ENCODE data around the gene PPP1R3C. TPM values are rescaled to one million over a fixed set of nuclear protein-coding genes. Genes with fewer than 3 reads are reported as not detected.

Gene PPP1R3C
- total RNA-seq, 2 experiments from 2014 or later: 0.15 to 0.19 TPM

DNA sequence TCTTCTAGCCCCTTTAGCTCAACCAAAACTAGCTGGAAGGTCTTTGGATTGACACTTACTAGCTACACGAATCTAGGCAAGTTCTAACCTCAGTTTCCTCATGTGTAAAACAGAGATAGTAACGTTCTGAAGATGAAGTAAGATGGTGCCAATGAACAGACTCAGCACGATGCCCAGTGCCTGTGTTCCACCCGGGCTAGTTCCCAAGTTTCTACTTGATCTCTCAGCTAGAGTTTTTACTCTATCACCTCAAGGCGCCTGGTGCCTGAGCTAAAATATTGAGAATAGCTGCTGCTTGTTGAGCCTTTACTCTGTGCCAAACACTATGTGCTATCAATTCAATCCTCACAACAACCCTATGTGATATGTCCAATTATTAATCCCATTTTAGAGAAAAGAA, 1.4 kb upstream of the PPP1R3C start:
- POLR2A ChIA-PET: no interaction called here
- CTCF ChIA-PET: interaction anchor here (2.1 to 4.3 kb wide), 2 partner anchors 244 to 337 kb away, joined by 8 to 29 read pairs; no protein-coding TSS in a partner anchor

GRCh38 chr10:91630625-91631024, 2.2 kb downstream of the PPP1R3C start:
- ChIA-PET CTCF (no interaction called here), POLR2A (no interaction called here)

DNA sequence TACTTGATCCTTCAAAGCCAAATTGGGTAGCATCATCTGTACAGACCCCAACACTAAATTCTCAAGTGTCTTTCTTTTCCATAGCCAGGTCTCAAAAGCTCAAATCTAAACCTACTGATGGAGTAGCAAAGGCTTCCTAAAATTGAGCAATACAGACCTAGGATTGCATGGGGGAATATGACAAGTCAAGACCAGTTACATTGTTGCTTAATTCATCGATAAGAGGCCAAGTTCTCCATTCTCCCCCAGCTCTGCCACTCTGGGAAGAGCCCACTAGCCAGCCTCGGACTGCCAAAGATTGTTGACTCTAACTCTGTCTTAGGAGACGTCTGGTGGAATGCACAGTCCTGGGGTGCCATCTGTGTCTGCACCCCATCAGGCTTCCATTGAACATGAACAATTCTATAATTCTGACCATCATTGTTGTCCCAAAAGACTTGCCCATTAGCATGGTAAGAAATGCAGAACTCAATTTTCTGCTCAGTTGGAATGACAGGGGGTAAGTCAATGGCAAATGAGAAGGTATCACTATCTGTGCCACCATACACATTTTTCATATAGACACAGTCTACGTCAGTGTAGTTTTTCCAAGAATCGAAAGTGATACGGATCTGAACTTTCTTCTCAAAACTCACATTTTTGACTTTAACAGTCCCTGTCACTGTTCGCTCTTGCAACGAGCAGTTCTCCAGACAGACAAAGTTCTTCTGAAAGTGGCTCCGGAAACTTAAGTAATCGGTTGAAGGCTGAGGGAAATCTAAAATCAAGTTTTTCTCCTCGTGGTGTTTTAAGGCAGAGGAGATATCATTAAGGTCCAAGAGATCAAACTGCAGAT, 2.9 kb downstream of the PPP1R3C start:
- CTCF ChIA-PET: no interaction called here

DNA sequence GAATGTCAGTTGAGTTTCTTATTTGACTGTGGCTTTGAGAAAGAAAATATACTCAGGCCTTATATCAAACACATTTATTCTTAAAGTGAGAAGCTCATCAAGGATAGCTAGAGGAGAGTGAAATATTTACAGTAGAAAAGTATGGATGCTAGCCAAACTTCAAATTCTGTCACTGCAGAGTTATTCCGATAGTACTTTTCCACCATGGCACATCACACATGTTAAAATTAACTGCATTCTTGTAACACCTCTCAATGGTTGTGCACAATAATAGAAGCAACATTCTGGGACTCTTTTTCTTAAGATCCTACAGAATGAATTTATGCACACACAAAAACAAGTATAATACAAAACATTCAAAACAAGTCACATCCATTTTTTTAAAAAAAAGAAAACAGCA, 4.5 kb downstream of the PPP1R3C start:
- CTCF ChIA-PET: no interaction called here

More for the DNA sequence above, 2.9 kb downstream of the PPP1R3C start:
- POLR2A ChIA-PET: no interaction called here

DNA sequence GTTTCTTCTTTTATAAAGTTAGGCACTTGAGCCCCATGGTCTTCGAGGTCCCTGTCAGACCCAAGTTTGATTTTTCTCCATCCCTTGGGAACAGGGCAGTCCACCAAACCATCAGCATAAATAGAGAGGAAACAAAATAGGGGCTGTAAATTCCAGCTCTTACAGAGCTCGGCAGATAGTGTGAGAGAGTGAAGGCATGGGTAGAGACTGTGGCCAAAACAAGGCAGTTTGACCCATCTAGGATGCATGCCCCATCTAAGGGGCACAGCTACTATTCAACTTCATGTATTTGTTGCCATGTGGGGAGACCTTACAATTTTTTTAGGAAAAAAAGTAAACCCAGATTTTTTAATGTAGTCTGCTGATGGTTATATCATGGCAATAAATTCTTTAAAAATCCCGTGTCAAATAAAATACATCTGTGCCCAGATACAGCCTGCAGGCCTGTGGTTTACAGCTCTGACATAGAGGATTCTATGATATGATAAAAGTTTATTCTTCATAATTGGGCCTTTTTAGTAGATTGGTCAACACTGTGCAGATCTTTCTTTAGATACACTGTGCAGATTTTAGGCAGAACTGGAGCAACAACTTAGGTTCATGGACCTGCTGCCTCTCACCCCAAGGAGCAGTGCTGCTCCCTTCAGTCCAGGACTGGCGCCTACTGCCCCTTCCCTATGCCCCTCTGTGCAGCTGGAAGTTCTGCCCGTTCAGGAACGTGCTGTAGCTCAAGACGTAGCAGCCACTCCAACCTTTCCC, 5.3 kb downstream of the PPP1R3C start:
- ChIA-PET POLR2A (no interaction called here), CTCF (no interaction called here)

More for the DNA sequence above, 4.5 kb downstream of the PPP1R3C start:
- POLR2A ChIA-PET: no interaction called here

- POLR2A ChIA-PET: no interaction called here
These were observed 5.9 kb downstream of the PPP1R3C start for GRCh38 chr10:91626936-91627335.

GRCh38 chr10:91624633-91625032, 8.2 kb downstream of the PPP1R3C start:
- POLR2A ChIA-PET: no interaction called here
- CTCF ChIA-PET: no interaction called here

More at GRCh38 chr10:91626936-91627335, 5.9 kb downstream of the PPP1R3C start:
- CTCF ChIA-PET: no interaction called here

DNA sequence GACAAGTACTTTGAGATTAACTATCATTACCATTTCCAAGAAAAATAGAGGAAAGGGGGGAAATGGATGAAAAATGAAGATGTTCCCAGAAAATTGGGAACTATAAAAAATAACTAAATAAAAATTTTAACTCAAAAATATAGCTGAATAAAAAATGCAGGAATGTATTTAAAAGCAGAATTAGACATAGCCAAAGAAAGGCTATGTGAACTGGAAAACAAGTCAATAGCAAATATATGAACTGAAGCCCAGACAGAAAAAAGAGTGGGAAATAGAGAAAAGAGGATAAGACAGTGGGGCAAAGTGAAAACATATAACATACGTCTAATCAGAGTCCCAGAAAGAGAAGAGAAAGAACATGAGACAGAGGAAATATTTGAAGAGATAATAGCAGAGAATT, 10.3 kb downstream of the PPP1R3C start:
- POLR2A ChIA-PET: no interaction called here
- CTCF ChIA-PET: no interaction called here

GRCh38 chr10:91621483-91622113, 11.3 kb downstream of the PPP1R3C start:
- CTCF ChIA-PET: no interaction called here
- POLR2A ChIA-PET: no interaction called here

DNA sequence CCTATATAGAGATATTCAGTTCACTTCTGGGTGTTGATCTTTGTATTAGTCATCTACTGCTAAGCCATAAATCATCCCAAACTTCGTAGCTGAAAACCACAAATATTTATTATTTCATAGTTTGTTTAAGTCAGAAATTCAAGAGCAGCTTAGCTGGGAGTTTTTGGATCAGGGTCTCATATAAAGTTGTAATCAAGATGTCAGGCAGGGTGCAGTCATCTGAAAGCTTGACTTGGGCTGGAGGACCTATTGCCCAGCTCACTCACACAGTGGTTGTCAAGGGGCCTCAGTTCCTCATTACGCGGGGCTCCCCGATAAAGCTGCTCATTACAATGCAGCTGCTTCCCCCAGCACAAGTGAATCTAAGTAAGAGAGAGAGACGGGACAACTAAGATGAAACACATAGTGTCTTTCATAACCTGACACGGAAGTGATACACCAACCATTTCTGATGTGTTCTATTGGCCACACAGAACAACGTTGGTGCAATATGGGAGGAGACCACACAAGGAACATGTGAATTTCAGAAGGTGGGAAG, 15.7 kb downstream of the PPP1R3C start:
- CTCF ChIA-PET: no interaction called here
- POLR2A ChIA-PET: no interaction called here

DNA sequence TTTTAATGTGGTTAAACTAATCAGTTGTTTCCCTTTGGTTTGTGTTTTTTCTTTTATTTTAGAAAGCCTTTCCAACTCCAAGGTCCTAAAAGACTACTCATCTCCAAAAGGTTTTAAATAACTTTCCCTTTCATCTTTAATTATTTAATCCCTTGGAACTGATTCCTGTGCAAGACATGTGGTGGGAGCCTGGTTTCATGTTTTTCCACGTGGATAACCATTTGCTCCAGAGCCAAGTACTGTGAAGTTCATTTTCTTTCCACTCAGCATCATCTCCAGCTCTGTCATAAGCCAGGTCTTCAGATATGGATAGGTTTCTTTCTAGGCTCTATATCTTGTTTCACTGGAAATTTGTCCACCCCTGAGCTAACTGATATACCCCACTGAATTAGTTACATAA, 16.7 kb downstream of the PPP1R3C start:
- CTCF ChIA-PET: no interaction called here

DNA sequence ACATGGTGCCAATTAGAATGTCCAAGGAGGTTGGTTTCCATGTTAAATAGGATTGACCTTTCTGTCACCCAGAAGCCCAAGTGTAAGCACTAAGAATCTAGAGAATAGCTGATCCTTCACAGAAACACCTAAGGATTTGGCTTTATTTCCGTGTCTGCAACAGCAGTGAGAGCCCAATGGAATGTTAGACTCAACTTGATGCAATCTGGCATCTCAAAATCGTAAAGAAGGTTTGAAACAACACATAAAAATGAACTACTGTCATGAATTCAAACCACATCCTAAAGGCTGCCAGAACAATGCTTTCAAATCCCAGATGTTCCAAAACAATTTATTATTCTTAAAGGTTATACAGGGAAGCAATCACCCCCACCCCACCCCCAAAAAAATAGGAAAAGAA, 18.6 kb downstream of the PPP1R3C start:
- ChIA-PET CTCF (no interaction called here), POLR2A (no interaction called here)

More for the DNA sequence above, 16.7 kb downstream of the PPP1R3C start:
- POLR2A ChIA-PET: no interaction called here

DNA sequence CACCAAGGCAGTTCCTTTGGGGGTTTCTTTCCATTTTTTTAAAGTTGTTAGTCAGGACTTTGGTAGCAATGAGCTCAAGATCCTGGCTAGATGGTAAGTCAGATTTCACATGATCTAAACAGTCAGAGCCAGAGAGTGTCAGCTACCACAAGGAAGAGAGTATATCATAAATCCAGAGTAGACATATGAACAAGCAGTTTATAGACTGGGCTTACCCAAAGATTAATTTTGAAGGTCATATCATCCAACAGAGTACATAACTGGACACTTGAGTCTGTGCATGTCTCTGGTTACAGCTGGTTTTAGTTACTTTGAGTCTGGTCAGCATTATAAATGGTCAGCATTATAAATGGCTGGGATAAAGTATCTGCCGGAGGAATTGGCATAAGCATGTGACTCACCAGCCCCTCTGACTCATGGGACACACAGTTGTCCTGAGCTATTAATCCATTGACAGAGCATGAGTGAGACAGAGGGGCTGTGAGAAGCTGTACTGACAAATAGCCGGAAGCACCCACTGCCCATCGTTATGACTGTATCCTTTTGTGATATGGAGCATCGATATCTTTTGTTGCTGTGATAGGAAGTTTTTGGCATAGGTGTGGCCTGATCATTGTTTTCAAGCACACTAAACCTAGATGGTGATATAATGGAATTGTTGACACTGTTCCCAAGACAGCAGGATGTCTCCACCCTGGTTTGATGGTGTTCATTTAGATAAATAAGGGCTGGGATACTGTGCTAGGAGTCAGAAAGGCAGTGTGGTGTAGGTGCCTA, 19.3 kb downstream of the PPP1R3C start:
- POLR2A ChIA-PET: no interaction called here
- CTCF ChIA-PET: no interaction called here

DNA sequence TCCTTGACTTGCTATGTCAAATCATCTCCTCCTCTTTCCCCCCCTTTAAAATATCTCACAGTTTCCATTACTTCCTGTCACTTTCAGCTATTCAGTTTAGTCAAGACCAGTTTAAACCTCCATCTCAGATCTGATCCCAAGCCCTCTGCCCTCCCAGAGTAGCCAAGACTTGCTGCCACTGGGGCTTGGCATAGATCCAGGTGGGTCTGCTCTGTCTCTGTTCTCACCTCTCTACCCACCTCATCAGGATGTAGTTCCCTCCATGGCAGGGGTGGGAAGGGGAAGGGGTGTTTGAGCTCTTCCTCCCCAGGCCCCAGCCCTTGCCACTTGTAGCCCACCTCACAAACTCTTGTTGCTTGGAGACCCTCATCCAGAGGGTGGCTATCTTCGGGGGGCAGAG, 22.0 kb downstream of the PPP1R3C start:
- ChIA-PET CTCF (no interaction called here), POLR2A (no interaction called here)

GRCh38 chr10:91610444-91610843, 22.4 kb downstream of the PPP1R3C start:
- POLR2A ChIA-PET: no interaction called here
- CTCF ChIA-PET: no interaction called here

GRCh38 chr10:91607646-91608403, 25.0 kb downstream of the PPP1R3C start:
- ChIA-PET POLR2A (no interaction called here), CTCF (no interaction called here)

GRCh38 chr10:91605968-91606367, 26.9 kb downstream of the PPP1R3C start:
- POLR2A ChIA-PET: no interaction called here
- CTCF ChIA-PET: no interaction called here

GRCh38 chr10:91604553-91605534, 28.0 kb downstream of the PPP1R3C start:
- ChIA-PET CTCF (no interaction called here), POLR2A (no interaction called here)
